ENCODE measurements around the gene ZFY.

- no peak for TF ChIP-seq CTCF (IDR thresholded peaks at IDR 0.05; ENCODE audit: poor library complexity)
- TF ChIP-seq EZH2phosphoT487 (IDR thresholded peaks at IDR 0.05; ENCODE audit: low read depth, severe bottlenecking, unreplicated experiment): no peak
Measured at GRCh38 chrY:2893471-2893870, 41.7 kb upstream of the ZFY start.
